Measurements from ENCODE around the gene FERMT3. TPM values are rescaled to one million over a fixed set of nuclear protein-coding genes. Genes with fewer than 3 reads are reported as not detected.
A peak's percentile ranks its signal among the peaks of the same experiment; 100 is the strongest.

Gene FERMT3
- total and polyA plus RNA-seq, 2 of the 8 experiments (the other 6 are each of a cell fraction or from before 2014, with no cell fraction given): 1.4 to 3.7 TPM

DNA sequence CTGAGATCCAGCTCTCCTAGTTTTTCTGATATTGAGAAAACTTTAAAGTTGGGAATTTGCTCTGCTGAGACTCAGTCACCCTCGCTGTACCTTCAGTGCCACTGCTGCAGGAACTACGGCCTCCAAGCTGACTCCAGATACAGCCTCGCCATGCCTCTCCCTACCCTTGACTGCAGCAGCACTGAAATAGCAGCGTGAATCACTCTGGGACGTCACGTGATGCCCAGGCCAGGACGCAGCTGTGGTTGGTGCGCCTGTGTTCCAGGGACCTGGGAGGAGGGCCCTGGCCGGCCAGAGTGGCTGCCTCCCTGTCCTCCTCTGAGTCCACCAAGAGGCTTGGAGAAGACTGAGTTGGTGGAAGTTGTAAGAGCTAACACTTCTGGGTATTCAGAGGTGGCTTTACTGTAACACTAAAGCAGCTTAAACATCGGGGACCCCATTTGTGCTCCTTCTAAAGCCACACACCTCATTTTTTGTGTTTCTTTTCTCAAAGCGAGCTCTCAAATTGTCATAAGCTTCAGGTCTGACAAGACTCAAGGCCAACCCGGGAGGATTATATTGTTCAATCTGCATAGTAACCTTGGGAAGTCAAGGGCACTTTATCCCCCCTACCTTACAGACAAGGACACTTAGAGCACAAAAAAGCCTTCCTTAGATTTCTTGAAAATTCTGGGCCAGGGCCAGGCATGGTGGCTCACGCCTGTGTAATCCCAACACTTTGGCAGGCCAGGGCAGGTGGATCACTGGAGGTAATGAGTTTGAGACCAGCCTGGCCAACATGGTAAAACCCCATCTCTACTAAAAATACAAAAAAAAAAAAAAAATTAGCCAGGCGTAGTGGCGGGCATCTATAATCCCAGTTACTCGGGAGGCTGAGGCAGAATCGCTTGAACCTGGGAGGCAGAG is 24.8 kb upstream of the FERMT3 start (continued):
- TF ChIP-seq CEBPB (IDR thresholded peaks at IDR 0.05; ENCODE audit: low read depth, low read length) (no peak), SUZ12 (IDR thresholded peaks at IDR 0.05; ENCODE audit: low read length) (no peak), ASH2L (IDR thresholded peaks at IDR 0.05; ENCODE audit: low read length) (no peak), HDAC2 (IDR thresholded peaks at IDR 0.05; ENCODE audit: borderline replicate concordance in 1 of 2, low read depth in 2 of 2, low read length in 2 of 2) (no peak), NRF1 (IDR thresholded peaks at IDR 0.05; ENCODE audit: low read depth, low read length) (no peak), KDM1A (IDR thresholded peaks at IDR 0.05; ENCODE audit: borderline replicate concordance, low read length) (no peak), TBP (IDR thresholded peaks at IDR 0.05; ENCODE audit: low read depth, low read length) (peak; percentile 34; the same call in 1 of the 2 replicates), CHD1 (IDR thresholded peaks at IDR 0.05; ENCODE audit: low read depth, low read length) (no peak), JUND (IDR thresholded peaks at IDR 0.05; ENCODE audit: low read length) (no peak), BRCA1 (IDR thresholded peaks at IDR 0.05; ENCODE audit: low read depth, low read length) (no peak), KDM5A (IDR thresholded peaks at IDR 0.05; ENCODE audit: low read length) (no peak), SIX5 (IDR thresholded peaks at IDR 0.05; ENCODE audit: low read depth, low read length) (no peak), NANOG (IDR thresholded peaks at IDR 0.05; ENCODE audit: insufficient read depth, low read depth, low read length, poor library complexity, severe bottlenecking) (no peak), TCF12 (IDR thresholded peaks at IDR 0.05; ENCODE audit: low read depth, low read length) (0 out of 2 replicates have a peak, but pooled peaks have one; percentile 10), POLR2A (IDR thresholded peaks at IDR 0.05; ENCODE audit: control extremely low read depth in 1 of 2, low read depth in 2 of 2, low read length in 2 of 2) (0 out of 3 replicates have a peak, but pooled peaks of 1 of the 2 experiments have one; percentile 36), JUN (IDR thresholded peaks at IDR 0.05; ENCODE audit: low read depth, low read length) (no peak), TEAD4 (IDR thresholded peaks at IDR 0.05; ENCODE audit: low read depth, low read length) (no peak; the same call in 1 of the 2 replicates), SP4 (IDR thresholded peaks at IDR 0.05; ENCODE audit: low read length) (no peak)
- TF ChIP-seq, protein P1, sequence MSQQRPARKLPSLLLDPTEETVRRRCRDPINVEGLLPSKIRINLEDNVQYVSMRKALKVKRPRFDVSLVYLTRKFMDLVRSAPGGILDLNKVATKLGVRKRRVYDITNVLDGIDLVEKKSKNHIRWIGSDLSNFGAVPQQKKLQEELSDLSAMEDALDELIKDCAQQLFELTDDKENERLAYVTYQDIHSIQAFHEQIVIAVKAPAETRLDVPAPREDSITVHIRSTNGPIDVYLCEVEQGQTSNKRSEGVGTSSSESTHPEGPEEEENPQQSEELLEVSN (IDR thresholded peaks at IDR 0.05): peak; percentile 49
- TF ChIP-seq, protein P2, sequence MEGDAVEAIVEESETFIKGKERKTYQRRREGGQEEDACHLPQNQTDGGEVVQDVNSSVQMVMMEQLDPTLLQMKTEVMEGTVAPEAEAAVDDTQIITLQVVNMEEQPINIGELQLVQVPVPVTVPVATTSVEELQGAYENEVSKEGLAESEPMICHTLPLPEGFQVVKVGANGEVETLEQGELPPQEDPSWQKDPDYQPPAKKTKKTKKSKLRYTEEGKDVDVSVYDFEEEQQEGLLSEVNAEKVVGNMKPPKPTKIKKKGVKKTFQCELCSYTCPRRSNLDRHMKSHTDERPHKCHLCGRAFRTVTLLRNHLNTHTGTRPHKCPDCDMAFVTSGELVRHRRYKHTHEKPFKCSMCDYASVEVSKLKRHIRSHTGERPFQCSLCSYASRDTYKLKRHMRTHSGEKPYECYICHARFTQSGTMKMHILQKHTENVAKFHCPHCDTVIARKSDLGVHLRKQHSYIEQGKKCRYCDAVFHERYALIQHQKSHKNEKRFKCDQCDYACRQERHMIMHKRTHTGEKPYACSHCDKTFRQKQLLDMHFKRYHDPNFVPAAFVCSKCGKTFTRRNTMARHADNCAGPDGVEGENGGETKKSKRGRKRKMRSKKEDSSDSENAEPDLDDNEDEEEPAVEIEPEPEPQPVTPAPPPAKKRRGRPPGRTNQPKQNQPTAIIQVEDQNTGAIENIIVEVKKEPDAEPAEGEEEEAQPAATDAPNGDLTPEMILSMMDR (IDR thresholded peaks at IDR 0.05; ENCODE audit: control extremely low read depth in 1 of 3, insufficient read depth in 1 of 3, low read depth in 1 of 3, low read length in 3 of 3): no peak
- TF ChIP-seq, protein P3, sequence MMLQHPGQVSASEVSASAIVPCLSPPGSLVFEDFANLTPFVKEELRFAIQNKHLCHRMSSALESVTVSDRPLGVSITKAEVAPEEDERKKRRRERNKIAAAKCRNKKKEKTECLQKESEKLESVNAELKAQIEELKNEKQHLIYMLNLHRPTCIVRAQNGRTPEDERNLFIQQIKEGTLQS (IDR thresholded peaks at IDR 0.05; ENCODE audit: insufficient read depth, low read depth, low read length): peak; percentile 61; the same call in 1 of the 2 replicates

Data from H1 (cell line).